ENCODE results near the gene CHRND.

DNA sequence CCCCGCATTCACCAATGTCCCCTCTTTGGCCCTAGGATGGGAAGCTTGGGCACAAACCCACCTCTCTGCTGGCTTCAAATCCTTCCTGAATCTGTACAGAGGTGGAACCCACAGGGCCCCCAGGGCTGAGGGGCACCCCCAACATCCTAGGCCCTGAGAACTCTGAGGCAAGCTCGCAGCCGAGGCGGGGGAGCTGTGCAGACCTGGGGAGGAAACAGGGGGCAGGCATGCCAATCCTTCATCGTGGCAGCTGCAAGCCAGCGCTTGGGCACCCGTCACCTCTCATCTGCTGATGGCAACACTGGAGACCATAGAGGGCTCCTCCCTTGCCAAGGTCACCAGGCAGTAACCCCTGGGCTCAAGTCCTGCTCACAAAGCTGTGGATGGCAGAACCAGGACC, 49.2 kb upstream of the CHRND start:
- TF ChIP-seq, protein P1, sequence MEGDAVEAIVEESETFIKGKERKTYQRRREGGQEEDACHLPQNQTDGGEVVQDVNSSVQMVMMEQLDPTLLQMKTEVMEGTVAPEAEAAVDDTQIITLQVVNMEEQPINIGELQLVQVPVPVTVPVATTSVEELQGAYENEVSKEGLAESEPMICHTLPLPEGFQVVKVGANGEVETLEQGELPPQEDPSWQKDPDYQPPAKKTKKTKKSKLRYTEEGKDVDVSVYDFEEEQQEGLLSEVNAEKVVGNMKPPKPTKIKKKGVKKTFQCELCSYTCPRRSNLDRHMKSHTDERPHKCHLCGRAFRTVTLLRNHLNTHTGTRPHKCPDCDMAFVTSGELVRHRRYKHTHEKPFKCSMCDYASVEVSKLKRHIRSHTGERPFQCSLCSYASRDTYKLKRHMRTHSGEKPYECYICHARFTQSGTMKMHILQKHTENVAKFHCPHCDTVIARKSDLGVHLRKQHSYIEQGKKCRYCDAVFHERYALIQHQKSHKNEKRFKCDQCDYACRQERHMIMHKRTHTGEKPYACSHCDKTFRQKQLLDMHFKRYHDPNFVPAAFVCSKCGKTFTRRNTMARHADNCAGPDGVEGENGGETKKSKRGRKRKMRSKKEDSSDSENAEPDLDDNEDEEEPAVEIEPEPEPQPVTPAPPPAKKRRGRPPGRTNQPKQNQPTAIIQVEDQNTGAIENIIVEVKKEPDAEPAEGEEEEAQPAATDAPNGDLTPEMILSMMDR (IDR thresholded peaks at IDR 0.05) = no peak
- no peak for TF ChIP-seq POLR2A (IDR thresholded peaks at IDR 0.05)

Data from heart left ventricle (tissue), 13 donors.